Trophoblast cell (in vitro differentiated cells and primary cell): ENCODE data around the gene CSDE1.

Experiments used
- DNase-seq, 2 donors: peaks; one replicate each; pipeline ENCODE4 v3.0.0-alpha.2; 2016
- H2AFZ ChIP-seq: 2 replicates; pipeline ENCODE4 v1.6.1; 2013; ENCODE audit warnings: low read length, moderate library complexity, mild to moderate bottlenecking; ENCODE audit not compliant: insufficient read depth, poor library complexity
- H2AK5ac ChIP-seq: 2 replicates; pipeline ENCODE4 v1.6.1; 2013; ENCODE audit warnings: mild to moderate bottlenecking, low read length
- H2BK120ac ChIP-seq: 2 replicates; pipeline ENCODE4 v1.6.1; 2013; ENCODE audit warnings: low read length, mild to moderate bottlenecking, moderate library complexity; ENCODE audit not compliant: insufficient read depth, poor library complexity
- H2BK12ac ChIP-seq: 2 replicates; pipeline ENCODE4 v1.6.1; 2013; ENCODE audit warnings: mild to moderate bottlenecking, low read length, moderate library complexity
- H2BK5ac ChIP-seq: 2 replicates; pipeline ENCODE4 v1.6.1; 2013; ENCODE audit warnings: low read length, low read depth, moderate library complexity, mild to moderate bottlenecking; ENCODE audit not compliant: poor library complexity
- H3K14ac ChIP-seq: 2 replicates; pipeline ENCODE4 v1.6.1; 2013; ENCODE audit warnings: mild to moderate bottlenecking, low read length
- H3K18ac ChIP-seq: 2 replicates; pipeline ENCODE4 v1.6.1; 2013; ENCODE audit warnings: mild to moderate bottlenecking, low read length
- H3K23ac ChIP-seq: 2 replicates; pipeline ENCODE4 v1.6.1; 2013; ENCODE audit warnings: low read length
- H3K27ac ChIP-seq: 2 replicates; pipeline ENCODE4 v1.5.1; 2013; ENCODE audit warnings: low read depth, mild to moderate bottlenecking, inconsistent platforms, low read length, moderate library complexity
- H3K27me3 ChIP-seq: 2 replicates; pipeline ENCODE4 v1.6.1; 2013; ENCODE audit warnings: inconsistent platforms, mild to moderate bottlenecking, low read length, moderate library complexity; ENCODE audit not compliant: insufficient read depth
- H3K36me3 ChIP-seq, 2 experiments: 1 replicate in 1 of 2; 2 replicates in 1 of 2; pipeline ENCODE4 v1.6.1; 2013; ENCODE audit warnings: low read length in 2 of 2, mild to moderate bottlenecking in 2 of 2, moderate library complexity in 1 of 2; ENCODE audit not compliant: insufficient read depth in 2 of 2, control insufficient read depth in 1 of 2
- H3K4ac ChIP-seq: 2 replicates; pipeline ENCODE4 v1.6.1; 2013; ENCODE audit warnings: low read depth, mild to moderate bottlenecking, low read length, moderate library complexity
- H3K4me1 ChIP-seq, 2 experiments: 1 replicate in 1 of 2; 2 replicates in 1 of 2; pipeline ENCODE4 v1.6.1; 2013; ENCODE audit warnings: low read length in 2 of 2, mild to moderate bottlenecking in 2 of 2, moderate library complexity in 1 of 2; ENCODE audit not compliant: insufficient read depth in 2 of 2, control insufficient read depth in 1 of 2
- H3K4me2 ChIP-seq: 2 replicates; pipeline ENCODE4 v1.6.1; 2013; ENCODE audit warnings: inconsistent platforms, mild to moderate bottlenecking, low read length, moderate library complexity
- H3K4me3 ChIP-seq: 2 replicates; pipeline ENCODE4 v1.5.1; 2013; ENCODE audit warnings: mild to moderate bottlenecking, low read depth, low read length, inconsistent platforms
- H3K79me1 ChIP-seq: one replicate; pipeline ENCODE4 v1.6.1; 2013; ENCODE audit warnings: low read length
- H3K79me2 ChIP-seq: 2 replicates; pipeline ENCODE4 v1.6.1; 2013; ENCODE audit warnings: low read length, mild to moderate bottlenecking; ENCODE audit not compliant: control insufficient read depth, insufficient read depth, poor library complexity
- H3K9ac ChIP-seq: 2 replicates; pipeline ENCODE4 v1.6.1; 2013; ENCODE audit warnings: mild to moderate bottlenecking, low read length
- H3K9me3 ChIP-seq: 2 replicates; pipeline ENCODE4 v1.6.1; 2013; ENCODE audit warnings: low read depth, mild to moderate bottlenecking, control low read depth, inconsistent platforms, low read length; ENCODE audit not compliant: insufficient read depth
- H4K12ac ChIP-seq: 2 replicates; pipeline ENCODE4 v1.6.1; 2013; ENCODE audit warnings: low read depth, mild to moderate bottlenecking, low read length, moderate library complexity
- H4K8ac ChIP-seq: 2 replicates; pipeline ENCODE4 v1.6.1; 2013; ENCODE audit warnings: low read depth, mild to moderate bottlenecking, low read length, moderate library complexity
- H4K91ac ChIP-seq: one replicate; pipeline ENCODE4 v1.6.1; 2013; ENCODE audit warnings: low read depth, mild to moderate bottlenecking, low read length, moderate library complexity
- WGBS: extraction: QIAGEN DNeasy Blood & Tissue Kit; methylation state at CpG from one replicate; pipeline ENCODE4 v1.1.7; 2013; ENCODE audit warnings: missing lambda C conversion rate; ENCODE audit not compliant: insufficient read length, insufficient coverage; ENCODE audit errors: extremely low coverage; 5-methylcytosine and 5-hydroxymethylcytosine counted together

Gene CSDE1

DNA sequence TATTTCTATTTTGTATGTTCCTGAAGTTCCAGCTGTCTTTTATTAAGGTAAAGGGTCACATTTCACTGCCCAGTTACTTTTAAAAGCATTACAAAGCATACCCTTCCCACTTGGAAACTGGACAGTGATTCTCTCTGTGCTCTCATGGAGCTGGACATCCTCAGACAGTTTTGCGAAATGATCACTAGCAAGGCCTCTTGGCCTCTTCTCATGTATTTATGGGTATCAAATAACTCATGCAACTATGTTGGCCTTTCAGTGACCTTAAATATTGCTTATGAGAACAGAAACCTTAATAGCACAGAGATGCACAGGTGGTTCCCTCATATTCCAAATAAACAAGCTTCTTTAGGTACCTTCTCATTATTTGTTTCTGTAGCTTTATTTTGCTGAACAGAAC is 54.5 kb downstream of the CSDE1 start:
- Histone ChIP-seq H4K12ac (no peak overlapping the region), H3K27me3 (no peaks in the 10 kb centered on the region), H3K18ac (no peak overlapping the region), H3K36me3 (peaks cover 2 to 7% of the 10 kb centered on the region in 2 experiments), H3K79me1 (no peaks in the 10 kb centered on the region), H2BK12ac (no peak overlapping the region), H3K79me2 (no peaks in the 10 kb centered on the region), H2BK120ac (no peak overlapping the region), H3K27ac (no peak overlapping the region), H4K8ac (no peak overlapping the region), H3K4me1 (no peaks in the 10 kb centered on the region), H2BK5ac (no peak overlapping the region), H3K23ac (no peak overlapping the region), H3K4ac (no peak overlapping the region), H3K9ac (no peak overlapping the region), H3K4me2 (no peak overlapping the region), H3K9me3 (no peaks in the 10 kb centered on the region), H2AFZ (no peak overlapping the region), H2AK5ac (no peak overlapping the region), H3K14ac (no peak overlapping the region), H4K91ac (no peak overlapping the region), H3K4me3 (no peak overlapping the region)
- WGBS, result no CpG with 5 or more reads among the region's 1 CpG
- DNase-seq, result no peak

DNA sequence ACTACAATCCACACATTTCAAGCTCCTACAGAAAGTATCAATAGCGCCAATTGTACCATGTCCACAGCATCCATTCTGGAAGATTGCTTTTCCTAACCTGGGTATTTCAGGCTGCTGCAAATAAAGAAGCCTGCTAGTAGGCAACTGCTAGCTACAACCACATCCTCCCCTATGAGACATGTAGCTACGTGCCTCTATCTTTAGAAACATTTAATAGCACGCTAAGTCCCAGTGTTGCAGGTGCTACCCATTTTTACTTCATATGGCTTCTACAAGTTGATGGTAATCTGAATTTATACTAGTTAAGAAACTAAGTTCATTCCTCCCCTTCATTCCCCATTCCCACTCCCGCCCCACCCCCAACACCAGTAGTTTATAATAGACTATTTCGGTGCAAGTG is 55.0 kb downstream of the CSDE1 start:
- Histone ChIP-seq H3K4ac (no peak overlapping the region), H3K9me3 (no peaks in the 10 kb centered on the region), H2AFZ (no peak overlapping the region), H3K9ac (no peak overlapping the region), H3K4me3 (no peak overlapping the region), H3K79me1 (no peaks in the 10 kb centered on the region), H3K27ac (no peak overlapping the region), H3K36me3 (peaks cover 1 to 5% of the 10 kb centered on the region in 2 experiments), H2BK12ac (no peak overlapping the region), H3K23ac (no peak overlapping the region), H4K8ac (no peak overlapping the region), H4K12ac (no peak overlapping the region), H3K14ac (no peak overlapping the region), H3K18ac (no peak overlapping the region), H3K79me2 (no peaks in the 10 kb centered on the region), H2BK5ac (no peak overlapping the region), H3K27me3 (no peaks in the 10 kb centered on the region), H3K4me1 (no peaks in the 10 kb centered on the region), H2AK5ac (no peak overlapping the region), H2BK120ac (no peak overlapping the region), H4K91ac (no peak overlapping the region), H3K4me2 (no peak overlapping the region)
- DNase-seq, result no peak
- no CpG with 5 or more reads among the region's 5 CpGs for WGBS

- Histone ChIP-seq H3K4me1 (no peaks in the 10 kb centered on the region), H3K9me3 (no peaks in the 10 kb centered on the region), H3K4me2 (no peak overlapping the region), H3K36me3 (peaks cover 0 to 3% of the 10 kb centered on the region in 2 experiments), H3K9ac (no peak overlapping the region), H3K4ac (no peak overlapping the region), H2AK5ac (no peak overlapping the region), H4K8ac (no peak overlapping the region), H4K12ac (no peak overlapping the region), H2BK5ac (no peak overlapping the region), H3K4me3 (no peak overlapping the region), H3K27ac (no peak overlapping the region), H3K79me2 (no peaks in the 10 kb centered on the region), H3K27me3 (no peaks in the 10 kb centered on the region), H3K18ac (no peak overlapping the region), H3K14ac (no peak overlapping the region), H2AFZ (no peak overlapping the region), H4K91ac (no peak overlapping the region), H2BK12ac (no peak overlapping the region), H2BK120ac (no peak overlapping the region), H3K79me1 (no peaks in the 10 kb centered on the region), H3K23ac (no peak overlapping the region)
- DNase-seq, result no peak
- no CpG with 5 or more reads among the region's 2 CpGs for WGBS
These were observed 55.9 kb downstream of the CSDE1 start for GRCh38 chr1:114701931-114702330.

- Histone ChIP-seq H3K4me2 (no peak overlapping the region), H2BK120ac (no peak overlapping the region), H4K8ac (no peak overlapping the region), H3K36me3 (no peaks in the 10 kb centered on the region), H2BK5ac (no peak overlapping the region), H3K27ac (no peak overlapping the region), H3K4me1 (no peaks in the 10 kb centered on the region), H4K91ac (no peak overlapping the region), H4K12ac (no peak overlapping the region), H2AK5ac (no peak overlapping the region), H3K14ac (no peak overlapping the region), H3K9ac (no peak overlapping the region), H3K9me3 (no peaks in the 10 kb centered on the region), H3K27me3 (no peaks in the 10 kb centered on the region), H2BK12ac (no peak overlapping the region), H3K4ac (no peak overlapping the region), H3K4me3 (no peak overlapping the region), H3K18ac (no peak overlapping the region), H2AFZ (no peak overlapping the region), H3K23ac (no peak overlapping the region), H3K79me1 (no peaks in the 10 kb centered on the region), H3K79me2 (no peaks in the 10 kb centered on the region)
- WGBS, result no CpG with 5 or more reads among the region's 4 CpGs
- no peak for DNase-seq
These were observed 57.7 kb downstream of the CSDE1 start for GRCh38 chr1:114700036-114700600.
